Ishikawa (cell line): Measurements from ENCODE around the gene GHRHR.

Experiments used
- CEBPB ChIP-seq: IDR thresholded peaks from 2 replicates; pipeline ENCODE4 v1.6.1; 2012
- CREB1 ChIP-seq: IDR thresholded peaks from 2 replicates; pipeline ENCODE4 v1.6.1; 2012; ENCODE audit warnings: low read depth
- EGR1 ChIP-seq: IDR thresholded peaks from 2 replicates; pipeline ENCODE4 v1.6.1; 2012
- EP300 ChIP-seq: IDR thresholded peaks from 2 replicates; pipeline ENCODE4 v1.6.1; 2012; ENCODE audit warnings: borderline replicate concordance
- FOXM1 ChIP-seq: IDR thresholded peaks from 2 replicates; pipeline ENCODE4 v1.6.1; 2012; ENCODE audit warnings: low read depth, borderline replicate concordance
- NFIC ChIP-seq: IDR thresholded peaks from 2 replicates; pipeline ENCODE4 v1.6.1; 2012
- RAD21 ChIP-seq: IDR thresholded peaks from 2 replicates; pipeline ENCODE4 v1.6.1; 2012; ENCODE audit warnings: low read depth
- TAF1 ChIP-seq: IDR thresholded peaks from 2 replicates; pipeline ENCODE4 v1.6.1; 2012; ENCODE audit warnings: low read depth, mild to moderate bottlenecking
- TCF12 ChIP-seq: IDR thresholded peaks from 2 replicates; pipeline ENCODE4 v1.6.1; 2012; ENCODE audit warnings: low read depth
- TEAD4 ChIP-seq: IDR thresholded peaks from 2 replicates; pipeline ENCODE4 v1.6.1; 2012
- YY1 ChIP-seq: IDR thresholded peaks from 2 replicates; pipeline ENCODE4 v1.6.1; 2012; ENCODE audit warnings: low read depth
- ZBTB7A ChIP-seq: IDR thresholded peaks from 2 replicates; pipeline ENCODE4 v1.6.1; 2012; ENCODE audit warnings: low read depth
- TF ChIP-seq, protein P1 (sequence below): IDR thresholded peaks from 2 replicates; pipeline ENCODE4 v1.6.1; 2012
- TF ChIP-seq, protein P2 (sequence below): IDR thresholded peaks from 2 replicates; pipeline ENCODE4 v1.6.1; 2012
- TF ChIP-seq, protein P3 (sequence below): IDR thresholded peaks from 2 replicates; pipeline ENCODE4 v1.6.1; 2012; ENCODE audit warnings: low read depth, mild to moderate bottlenecking

GHRHR gene

GRCh38 chr7:30923009-30923773 lies 40.6 kb upstream of the GHRHR start:
- TF ChIP-seq ZBTB7A (no peak), CREB1 (no peak)

DNA sequence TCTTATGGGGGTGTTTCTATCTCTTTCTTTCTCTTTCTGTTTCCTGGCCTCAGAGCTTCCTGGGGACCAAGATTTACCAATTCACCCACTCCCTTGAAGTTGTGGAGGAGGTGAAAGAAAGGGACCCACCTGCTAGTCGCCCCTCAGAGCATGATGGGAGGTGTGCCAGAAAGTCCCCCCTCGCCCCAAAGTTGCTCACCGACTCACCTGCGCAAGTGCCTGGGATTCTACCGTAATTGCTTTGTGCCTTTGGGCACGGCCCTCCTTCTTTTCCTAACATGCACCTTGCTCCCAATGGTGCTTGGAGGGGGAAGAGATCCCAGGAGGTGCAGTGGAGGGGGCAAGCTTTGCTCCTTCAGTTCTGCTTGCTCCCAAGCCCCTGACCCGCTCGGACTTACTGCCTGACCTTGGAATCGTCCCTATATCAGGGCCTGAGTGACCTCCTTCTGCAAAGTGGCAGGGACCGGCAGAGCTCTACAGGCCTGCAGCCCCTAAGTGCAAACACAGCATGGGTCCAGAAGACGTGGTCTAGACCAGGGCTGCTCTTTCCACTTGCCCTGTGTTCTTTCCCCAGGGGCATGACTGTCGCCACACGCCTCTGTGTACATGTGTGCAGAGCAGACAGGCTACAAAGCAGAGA lies 39.9 kb upstream of the GHRHR start:
- TF ChIP-seq CEBPB (no peak), TCF12 (no peak), TAF1 (no peak), ZBTB7A (no peak), CREB1 (no peak), NFIC (no peak), YY1 (no peak), RAD21 (no peak), FOXM1 (no peak), EP300 (no peak)
- TF ChIP-seq, protein P1, sequence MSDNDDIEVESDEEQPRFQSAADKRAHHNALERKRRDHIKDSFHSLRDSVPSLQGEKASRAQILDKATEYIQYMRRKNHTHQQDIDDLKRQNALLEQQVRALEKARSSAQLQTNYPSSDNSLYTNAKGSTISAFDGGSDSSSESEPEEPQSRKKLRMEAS, result no peak
- TF ChIP-seq, protein P2, sequence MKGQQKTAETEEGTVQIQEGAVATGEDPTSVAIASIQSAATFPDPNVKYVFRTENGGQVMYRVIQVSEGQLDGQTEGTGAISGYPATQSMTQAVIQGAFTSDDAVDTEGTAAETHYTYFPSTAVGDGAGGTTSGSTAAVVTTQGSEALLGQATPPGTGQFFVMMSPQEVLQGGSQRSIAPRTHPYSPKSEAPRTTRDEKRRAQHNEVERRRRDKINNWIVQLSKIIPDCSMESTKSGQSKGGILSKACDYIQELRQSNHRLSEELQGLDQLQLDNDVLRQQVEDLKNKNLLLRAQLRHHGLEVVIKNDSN, result no peak

GRCh38 chr7:30924624-30925023 lies 39.1 kb upstream of the GHRHR start:
- TF ChIP-seq CEBPB, result no peak
- no peak for TF ChIP-seq FOXM1
- TF ChIP-seq CREB1, result no peak
- no peak for TF ChIP-seq RAD21
- no peak for TF ChIP-seq TCF12
- TF ChIP-seq YY1, result no peak
- no peak for TF ChIP-seq TAF1
- TF ChIP-seq, protein P2, result no peak
- TF ChIP-seq, protein P1, result no peak
- TF ChIP-seq, protein P3, sequence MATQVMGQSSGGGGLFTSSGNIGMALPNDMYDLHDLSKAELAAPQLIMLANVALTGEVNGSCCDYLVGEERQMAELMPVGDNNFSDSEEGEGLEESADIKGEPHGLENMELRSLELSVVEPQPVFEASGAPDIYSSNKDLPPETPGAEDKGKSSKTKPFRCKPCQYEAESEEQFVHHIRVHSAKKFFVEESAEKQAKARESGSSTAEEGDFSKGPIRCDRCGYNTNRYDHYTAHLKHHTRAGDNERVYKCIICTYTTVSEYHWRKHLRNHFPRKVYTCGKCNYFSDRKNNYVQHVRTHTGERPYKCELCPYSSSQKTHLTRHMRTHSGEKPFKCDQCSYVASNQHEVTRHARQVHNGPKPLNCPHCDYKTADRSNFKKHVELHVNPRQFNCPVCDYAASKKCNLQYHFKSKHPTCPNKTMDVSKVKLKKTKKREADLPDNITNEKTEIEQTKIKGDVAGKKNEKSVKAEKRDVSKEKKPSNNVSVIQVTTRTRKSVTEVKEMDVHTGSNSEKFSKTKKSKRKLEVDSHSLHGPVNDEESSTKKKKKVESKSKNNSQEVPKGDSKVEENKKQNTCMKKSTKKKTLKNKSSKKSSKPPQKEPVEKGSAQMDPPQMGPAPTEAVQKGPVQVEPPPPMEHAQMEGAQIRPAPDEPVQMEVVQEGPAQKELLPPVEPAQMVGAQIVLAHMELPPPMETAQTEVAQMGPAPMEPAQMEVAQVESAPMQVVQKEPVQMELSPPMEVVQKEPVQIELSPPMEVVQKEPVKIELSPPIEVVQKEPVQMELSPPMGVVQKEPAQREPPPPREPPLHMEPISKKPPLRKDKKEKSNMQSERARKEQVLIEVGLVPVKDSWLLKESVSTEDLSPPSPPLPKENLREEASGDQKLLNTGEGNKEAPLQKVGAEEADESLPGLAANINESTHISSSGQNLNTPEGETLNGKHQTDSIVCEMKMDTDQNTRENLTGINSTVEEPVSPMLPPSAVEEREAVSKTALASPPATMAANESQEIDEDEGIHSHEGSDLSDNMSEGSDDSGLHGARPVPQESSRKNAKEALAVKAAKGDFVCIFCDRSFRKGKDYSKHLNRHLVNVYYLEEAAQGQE, result no peak
- no peak for TF ChIP-seq NFIC

DNA sequence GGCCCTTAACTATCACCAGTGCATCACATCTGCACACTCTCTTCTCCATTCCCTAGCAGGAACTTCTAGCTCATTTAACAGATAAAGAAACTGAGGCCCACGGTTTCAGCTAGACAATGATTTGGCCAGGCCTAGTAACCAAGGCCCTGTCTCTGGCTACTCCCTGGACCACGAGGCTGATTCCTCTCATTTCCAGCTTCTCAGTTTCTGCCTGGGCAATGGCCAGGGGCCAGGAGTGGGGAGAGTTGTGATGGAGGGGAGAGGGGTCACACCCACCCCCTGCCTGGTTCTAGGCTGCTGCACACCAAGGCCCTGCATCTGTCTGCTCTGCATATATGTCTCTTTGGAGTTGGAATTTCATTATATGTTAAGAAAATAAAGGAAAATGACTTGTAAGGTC lies 38.6 kb upstream of the GHRHR start:
- TF ChIP-seq, protein P3, result no peak
- TF ChIP-seq CREB1 (no peak), TCF12 (no peak), ZBTB7A (no peak), EGR1 (no peak)

DNA sequence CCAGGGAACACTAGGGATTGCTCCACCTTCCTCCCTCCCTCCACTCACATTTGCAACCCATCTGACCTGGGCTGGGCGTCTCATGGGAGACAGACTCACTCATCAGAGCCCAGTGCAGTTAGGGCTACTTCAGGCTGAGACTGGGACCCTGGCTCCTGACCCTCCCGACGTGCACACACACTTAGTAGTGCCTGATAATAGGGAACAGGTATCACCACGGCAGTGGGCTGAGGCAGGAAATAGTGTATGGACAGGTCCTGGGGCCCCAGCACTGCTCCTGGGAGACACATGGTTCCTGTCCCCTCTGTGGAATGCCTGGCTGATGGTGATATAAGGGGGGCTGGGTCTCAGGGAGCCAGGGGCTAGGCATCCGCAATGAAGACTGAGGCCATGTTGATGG lies 37.8 kb upstream of the GHRHR start:
- TF ChIP-seq FOXM1 (no peak), CEBPB (no peak), YY1 (no peak), EP300 (no peak), TCF12 (no peak), NFIC (no peak), TAF1 (no peak), CREB1 (no peak), TEAD4 (no peak), RAD21 (no peak), ZBTB7A (no peak), EGR1 (no peak)
- TF ChIP-seq, protein P2, result no peak
- TF ChIP-seq, protein P1, result no peak
- TF ChIP-seq, protein P3, result no peak
